H4 (cell line): ENCODE data around the gene TGFBI. TPM values are rescaled to one million over a fixed set of nuclear protein-coding genes. Genes with fewer than 3 reads are reported as not detected.
"Not testable (repeated sequence)": the region's sequence is repeated elsewhere in the genome, so short reads cannot be mapped to it uniquely, and the experiment has no call there.

ENCODE experiments used
- DNase-seq: peaks from one replicate; pipeline ENCODE4 v3.0.0-alpha.2; 2015; ENCODE audit warnings: low spot score
- total RNA-seq: library from RNA; depleted of rRNA; stranded (reverse); fragments of >200 nt; shearing (Covaris generic); gene quantifications from 2 replicates; pipeline ENCODE4 v1.2.3, GENCODE V29; 2014

TGFBI gene
- total RNA-seq, 1 experiment from 2014 or later, result 2,468 TPM

GRCh38 chr5:136045026-136045425, 16.2 kb downstream of the TGFBI start:
- DNase-seq, result not testable (repeated sequence)

- no peak for DNase-seq
Observed at GRCh38 chr5:136046246-136046645, 17.5 kb downstream of the TGFBI start.

DNA sequence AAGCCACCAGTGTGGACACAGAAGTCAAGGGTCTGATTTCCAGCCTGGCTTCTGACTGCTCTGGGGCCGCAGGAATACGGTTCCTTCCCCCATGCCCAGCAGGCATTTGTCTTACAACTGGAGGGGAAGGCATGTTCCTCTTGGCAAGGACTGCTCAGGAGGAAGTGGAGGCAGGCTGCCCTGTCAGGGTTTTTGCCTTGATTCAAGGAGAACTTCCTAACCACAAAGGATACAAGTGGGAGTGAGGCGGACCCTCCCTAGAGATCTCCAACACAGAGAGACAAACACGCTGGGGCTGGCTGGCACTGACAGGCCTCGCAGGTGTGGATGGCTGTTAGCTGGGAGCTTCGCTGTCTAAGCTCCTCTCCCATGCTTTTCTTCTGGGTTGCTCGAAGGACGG, 19.1 kb downstream of the TGFBI start:
- DNase-seq, result no peak

- DNase-seq, result no peak
Observed at GRCh38 chr5:136048966-136049365, 20.2 kb downstream of the TGFBI start.

GRCh38 chr5:136051486-136052220, 22.9 kb downstream of the TGFBI start:
- no peak for DNase-seq

DNA sequence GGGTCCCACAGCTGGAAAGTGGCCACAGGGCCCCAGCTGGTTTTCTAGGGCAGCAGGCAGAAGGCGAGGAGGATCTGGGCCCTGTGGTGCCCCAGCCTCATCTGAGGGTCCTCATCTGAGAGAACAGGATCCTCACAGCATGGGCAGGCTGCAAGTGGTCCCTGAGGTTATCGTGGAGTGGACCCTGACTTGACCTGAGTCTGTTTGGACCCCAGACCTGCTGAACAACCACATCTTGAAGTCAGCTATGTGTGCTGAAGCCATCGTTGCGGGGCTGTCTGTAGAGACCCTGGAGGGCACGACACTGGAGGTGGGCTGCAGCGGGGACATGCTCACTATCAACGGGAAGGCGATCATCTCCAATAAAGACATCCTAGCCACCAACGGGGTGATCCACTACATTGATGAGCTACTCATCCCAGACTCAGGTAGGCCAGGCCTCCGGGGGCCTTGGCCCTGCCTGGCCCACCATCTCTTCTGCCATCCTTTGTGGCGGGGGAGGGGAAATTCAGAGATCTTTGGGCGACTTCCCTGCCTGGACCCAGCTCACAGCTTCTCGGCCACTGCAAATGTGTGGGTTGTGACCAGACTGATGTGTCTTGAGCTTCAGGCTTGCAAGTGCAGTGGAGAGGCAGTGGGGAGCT, 24.0 kb downstream of the TGFBI start:
- DNase-seq, result no peak

DNA sequence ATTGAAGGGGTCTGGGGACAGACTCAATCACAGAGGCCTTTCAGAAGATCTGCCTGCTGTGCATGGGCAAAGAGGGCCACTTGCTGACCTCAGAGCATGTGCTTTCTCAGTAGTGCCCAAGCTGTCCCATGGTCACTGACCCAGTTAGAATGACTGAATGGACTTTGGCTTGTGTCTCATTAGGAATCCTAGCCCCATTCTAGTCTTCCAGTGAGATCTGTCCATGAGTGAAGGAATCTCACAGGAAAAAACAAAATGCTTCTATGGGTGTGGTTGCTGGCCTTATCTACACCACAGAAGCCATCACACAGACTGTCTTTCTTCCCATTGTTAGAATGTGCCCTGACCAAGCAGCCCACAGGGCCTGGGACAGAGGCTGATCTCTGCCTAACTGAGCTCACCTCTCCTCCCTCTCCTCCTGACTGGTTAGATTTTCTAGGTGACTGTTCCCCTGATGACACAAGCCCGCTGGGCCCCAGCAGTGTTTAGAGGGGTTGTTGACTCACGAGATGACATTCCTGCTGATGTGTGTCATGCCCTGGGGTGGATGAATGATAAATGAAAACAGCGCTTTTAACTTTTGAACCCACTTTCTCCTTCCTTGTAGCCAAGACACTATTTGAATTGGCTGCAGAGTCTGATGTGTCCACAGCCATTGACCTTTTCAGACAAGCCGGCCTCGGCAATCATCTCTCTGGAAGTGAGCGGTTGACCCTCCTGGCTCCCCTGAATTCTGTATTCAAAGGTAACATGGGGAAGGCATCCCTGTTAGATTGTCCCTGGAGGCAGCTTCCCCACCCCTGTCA, 24.8 kb downstream of the TGFBI start:
- peak; percentile 93 for DNase-seq

DNA sequence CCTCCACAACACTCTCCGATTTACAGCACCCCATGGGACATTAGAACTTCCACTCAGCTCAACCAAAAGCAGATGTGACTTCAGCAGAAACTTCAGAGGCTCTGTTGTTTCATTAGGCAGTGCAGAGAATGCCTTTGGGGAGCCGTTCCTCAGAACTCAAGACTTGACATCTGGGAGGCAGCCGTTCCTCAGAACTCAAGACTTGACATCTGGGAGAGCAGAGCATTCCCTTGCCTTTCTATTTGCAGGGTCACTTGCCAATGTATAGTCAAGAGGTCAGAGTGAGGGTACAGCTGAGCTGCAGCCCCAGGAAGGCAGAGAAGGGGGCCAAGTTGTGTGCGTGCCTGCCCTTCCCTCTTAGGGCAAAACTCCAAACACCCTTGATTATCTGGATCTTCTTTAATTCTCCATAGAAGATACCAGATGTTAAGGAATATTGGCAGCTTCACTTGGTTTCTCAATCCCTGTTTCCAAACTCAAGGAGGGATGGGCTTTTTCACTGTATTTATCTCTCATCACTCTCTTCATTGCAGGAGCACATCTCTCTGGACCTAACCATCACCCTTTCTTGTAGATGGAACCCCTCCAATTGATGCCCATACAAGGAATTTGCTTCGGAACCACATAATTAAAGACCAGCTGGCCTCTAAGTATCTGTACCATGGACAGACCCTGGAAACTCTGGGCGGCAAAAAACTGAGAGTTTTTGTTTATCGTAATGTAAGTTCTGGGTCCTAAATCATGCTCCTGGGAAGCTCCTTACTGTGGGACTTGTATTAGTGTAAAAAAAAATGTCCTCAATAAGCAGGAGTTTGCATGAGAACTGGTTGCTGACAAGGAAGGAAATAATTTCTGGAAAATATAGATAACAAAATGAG, 25.6 kb downstream of the TGFBI start:
- no peak for DNase-seq

GRCh38 chr5:136055612-136056309, 27.0 kb downstream of the TGFBI start:
- DNase-seq, result no peak

GRCh38 chr5:136056336-136056735, 27.5 kb downstream of the TGFBI start:
- no peak for DNase-seq

DNA sequence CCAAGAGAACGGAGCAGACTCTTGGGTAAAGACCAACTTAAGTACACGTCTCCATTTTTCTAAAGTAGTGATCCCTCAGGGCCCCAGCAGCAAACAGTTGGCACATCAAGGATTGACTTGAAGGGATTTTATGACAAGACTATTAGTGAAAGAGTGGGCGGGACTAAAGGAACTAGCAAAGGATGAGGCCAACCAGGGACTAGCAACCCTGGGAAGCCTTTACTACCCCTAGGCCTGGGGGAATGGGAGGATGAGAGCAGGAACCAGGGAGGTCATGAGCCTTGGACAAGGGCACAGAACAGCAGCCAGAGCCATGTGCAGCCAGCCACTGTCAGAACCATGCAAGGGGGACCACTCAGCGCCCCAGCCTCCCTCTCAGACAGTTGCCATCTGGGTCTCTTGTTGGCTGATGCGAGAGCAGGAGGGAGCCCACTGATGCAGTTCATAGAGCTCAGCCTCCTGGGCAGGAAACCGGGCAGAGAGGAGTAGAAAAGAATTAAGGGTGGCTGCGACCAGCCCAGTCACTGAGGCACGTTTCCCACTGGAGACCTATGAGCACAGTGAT, 28.1 kb downstream of the TGFBI start:
- DNase-seq, result no peak

DNA sequence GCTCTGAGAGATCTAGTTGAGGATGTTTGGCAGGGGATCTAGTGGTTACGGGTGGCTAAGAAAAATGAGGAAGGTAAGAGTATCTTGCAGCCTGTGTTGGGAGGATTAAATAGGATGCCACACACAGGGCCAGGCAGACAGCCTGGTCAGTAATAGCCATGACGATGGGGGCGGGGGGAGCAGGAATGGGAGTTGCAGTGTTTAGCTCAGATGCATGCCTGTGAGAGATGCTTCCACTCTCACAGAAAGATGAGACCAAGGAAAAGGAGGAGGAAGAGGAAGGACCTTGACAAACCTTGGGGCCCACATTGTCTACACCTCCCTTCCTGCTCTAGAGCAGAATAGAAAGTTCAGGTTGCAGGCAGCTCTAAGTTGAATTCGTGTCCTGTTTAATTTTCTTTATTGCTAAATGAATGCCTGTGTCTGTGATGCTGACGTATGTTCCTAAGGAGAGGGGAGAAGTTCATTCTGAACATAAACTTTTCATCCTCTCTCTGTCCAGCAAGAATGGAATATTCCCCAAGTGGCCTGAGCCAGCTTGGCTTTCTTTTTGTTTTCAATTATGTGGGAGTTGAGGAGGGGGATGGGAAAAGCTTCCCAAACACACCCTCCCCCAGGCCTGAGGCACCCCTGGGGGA, 28.7 kb downstream of the TGFBI start:
- peak; percentile 57 for DNase-seq

- DNase-seq, result peak; percentile 100
Observed at GRCh38 chr5:136058039-136058971, 29.5 kb downstream of the TGFBI start.

GRCh38 chr5:136058972-136059354, 30.2 kb downstream of the TGFBI start:
- DNase-seq, result no peak

GRCh38 chr5:136060963-136061362, 32.2 kb downstream of the TGFBI start:
- DNase-seq, result no peak

DNA sequence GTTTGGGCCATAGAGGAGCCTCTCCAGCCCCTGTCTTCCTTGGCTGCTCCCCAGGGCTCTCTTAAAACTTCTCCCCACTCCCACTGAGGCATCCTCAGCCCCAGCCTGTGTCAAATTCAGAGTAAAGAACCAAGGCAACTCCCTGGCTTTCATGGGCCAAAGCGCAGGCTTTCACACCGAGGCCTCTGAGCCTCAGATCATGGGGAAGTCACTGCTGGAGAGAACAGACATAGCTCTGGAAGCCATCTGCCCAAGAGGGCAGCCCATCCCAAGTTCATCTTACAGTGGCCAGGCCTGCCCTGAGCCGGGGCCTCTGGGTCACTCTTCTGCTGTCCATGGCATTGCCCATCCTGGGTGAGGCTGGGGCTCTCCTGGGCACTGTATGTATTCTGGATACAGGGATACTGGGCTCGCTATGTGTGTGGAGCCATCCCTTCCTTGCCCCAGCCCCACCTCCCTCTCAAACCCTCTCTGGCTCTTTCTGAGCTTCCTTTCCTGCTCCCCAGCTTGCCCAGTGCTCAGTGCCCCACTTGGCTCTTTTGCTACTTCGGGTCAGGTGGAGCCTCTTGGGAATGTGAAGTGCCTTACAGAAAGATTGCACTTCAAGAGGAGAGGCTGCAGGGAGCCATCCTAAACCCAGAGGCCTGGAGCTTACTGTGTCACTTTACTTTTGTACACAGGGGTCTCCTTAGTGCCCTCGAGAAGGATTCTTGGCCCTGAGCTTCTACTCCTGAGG, 33.0 kb downstream of the TGFBI start:
- DNase-seq, result no peak

- peak; percentile 65 for DNase-seq
Observed at GRCh38 chr5:136062366-136063274, 33.8 kb downstream of the TGFBI start.
